PC-3 (cell line): ENCODE results near the gene MPP2.

Experiments
- EZH2phosphoT487 ChIP-seq: fragments of 300-600 bp; sonication (generic); IDR thresholded peaks from 2 replicates; pipeline ENCODE4 v1.6.1; 2018; ENCODE audit warnings: mild to moderate bottlenecking, antibody characterized with exemption, low read length, borderline replicate concordance
- TF ChIP-seq, protein P1 (sequence below): fragments of 300-600 bp; sonication (generic); conservative IDR thresholded peaks from 2 replicates; pipeline ENCODE4 v1.5.1; 2017; ENCODE audit warnings: antibody characterized with exemption, low read depth, mild to moderate bottlenecking, low read length

DNA sequence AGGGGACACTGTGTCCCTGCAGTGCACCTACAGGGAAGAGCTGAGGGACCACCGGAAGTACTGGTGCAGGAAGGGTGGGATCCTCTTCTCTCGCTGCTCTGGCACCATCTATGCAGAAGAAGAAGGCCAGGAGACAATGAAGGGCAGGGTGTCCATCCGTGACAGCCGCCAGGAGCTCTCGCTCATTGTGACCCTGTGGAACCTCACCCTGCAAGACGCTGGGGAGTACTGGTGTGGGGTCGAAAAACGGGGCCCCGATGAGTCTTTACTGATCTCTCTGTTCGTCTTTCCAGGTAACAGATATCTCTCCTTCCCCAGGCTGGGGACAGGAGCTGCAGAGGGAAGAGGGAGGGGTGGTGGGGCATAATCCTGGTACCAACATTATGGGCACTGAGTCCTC, 58.7 kb downstream of the MPP2 start:
- TF ChIP-seq, protein P1, sequence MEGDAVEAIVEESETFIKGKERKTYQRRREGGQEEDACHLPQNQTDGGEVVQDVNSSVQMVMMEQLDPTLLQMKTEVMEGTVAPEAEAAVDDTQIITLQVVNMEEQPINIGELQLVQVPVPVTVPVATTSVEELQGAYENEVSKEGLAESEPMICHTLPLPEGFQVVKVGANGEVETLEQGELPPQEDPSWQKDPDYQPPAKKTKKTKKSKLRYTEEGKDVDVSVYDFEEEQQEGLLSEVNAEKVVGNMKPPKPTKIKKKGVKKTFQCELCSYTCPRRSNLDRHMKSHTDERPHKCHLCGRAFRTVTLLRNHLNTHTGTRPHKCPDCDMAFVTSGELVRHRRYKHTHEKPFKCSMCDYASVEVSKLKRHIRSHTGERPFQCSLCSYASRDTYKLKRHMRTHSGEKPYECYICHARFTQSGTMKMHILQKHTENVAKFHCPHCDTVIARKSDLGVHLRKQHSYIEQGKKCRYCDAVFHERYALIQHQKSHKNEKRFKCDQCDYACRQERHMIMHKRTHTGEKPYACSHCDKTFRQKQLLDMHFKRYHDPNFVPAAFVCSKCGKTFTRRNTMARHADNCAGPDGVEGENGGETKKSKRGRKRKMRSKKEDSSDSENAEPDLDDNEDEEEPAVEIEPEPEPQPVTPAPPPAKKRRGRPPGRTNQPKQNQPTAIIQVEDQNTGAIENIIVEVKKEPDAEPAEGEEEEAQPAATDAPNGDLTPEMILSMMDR, result no peak
- no peak for TF ChIP-seq EZH2phosphoT487
